ENCODE measurements around the gene RPA3. TPM values are rescaled to one million over a fixed set of nuclear protein-coding genes. Genes with fewer than 3 reads are reported as not detected.
A peak's percentile ranks its signal among the peaks of the same experiment; 100 is the strongest.

RPA3 gene
- total RNA-seq (2021), result 61.4 and 72.8 TPM in 2 replicates
- percentile 36 among the genes with signal in this experiment for Bru-seq, nascent RNA
- BruChase-seq, experiment 1, labeled RNA remaining after a 2-hour chase, result percentile 22 among the genes with signal in this experiment
- BruChase-seq, experiment 2, labeled RNA remaining after a 6-hour chase, result percentile 29 among the genes with signal in this experiment
- long read RNA-seq, partial matches to known transcripts, result 112 of 120 reads
- long read RNA-seq, other reads (novel, unspliced or antisense), result 5 of 120 reads

DNA sequence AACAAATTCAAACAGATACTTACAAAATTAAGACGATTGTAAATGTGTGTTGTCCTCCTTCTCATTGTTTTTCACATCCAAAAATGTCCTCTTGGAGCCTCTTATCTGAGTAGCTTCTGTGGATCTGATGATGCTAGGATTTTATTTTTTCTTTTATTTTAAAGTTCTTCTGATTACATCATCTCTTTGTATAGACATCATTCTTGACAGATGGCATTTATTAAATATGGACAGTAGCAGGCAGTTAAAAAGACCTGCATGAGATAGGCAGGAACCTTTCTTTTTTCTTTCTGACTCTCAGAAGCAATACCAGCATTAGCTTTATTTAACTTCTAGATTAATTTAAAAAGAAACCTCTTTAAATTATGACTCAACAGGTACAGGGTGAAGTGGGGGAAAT lies at the start of gene RPA3:
TSS of gene RPA3 (minus strand) at position 116 of the 400 bp plus-strand sequence. CDS start 78,189 bp downstream, outside the sequence.
- TF ChIP-seq, protein P1, sequence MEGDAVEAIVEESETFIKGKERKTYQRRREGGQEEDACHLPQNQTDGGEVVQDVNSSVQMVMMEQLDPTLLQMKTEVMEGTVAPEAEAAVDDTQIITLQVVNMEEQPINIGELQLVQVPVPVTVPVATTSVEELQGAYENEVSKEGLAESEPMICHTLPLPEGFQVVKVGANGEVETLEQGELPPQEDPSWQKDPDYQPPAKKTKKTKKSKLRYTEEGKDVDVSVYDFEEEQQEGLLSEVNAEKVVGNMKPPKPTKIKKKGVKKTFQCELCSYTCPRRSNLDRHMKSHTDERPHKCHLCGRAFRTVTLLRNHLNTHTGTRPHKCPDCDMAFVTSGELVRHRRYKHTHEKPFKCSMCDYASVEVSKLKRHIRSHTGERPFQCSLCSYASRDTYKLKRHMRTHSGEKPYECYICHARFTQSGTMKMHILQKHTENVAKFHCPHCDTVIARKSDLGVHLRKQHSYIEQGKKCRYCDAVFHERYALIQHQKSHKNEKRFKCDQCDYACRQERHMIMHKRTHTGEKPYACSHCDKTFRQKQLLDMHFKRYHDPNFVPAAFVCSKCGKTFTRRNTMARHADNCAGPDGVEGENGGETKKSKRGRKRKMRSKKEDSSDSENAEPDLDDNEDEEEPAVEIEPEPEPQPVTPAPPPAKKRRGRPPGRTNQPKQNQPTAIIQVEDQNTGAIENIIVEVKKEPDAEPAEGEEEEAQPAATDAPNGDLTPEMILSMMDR (conservative IDR thresholded peaks at IDR 0.05; ENCODE audit: low read depth, low read length), result no peak
- TF ChIP-seq EZH2 (IDR thresholded peaks at IDR 0.05; ENCODE audit: borderline replicate concordance, low read depth, low read length, poor library complexity, severe bottlenecking), result no peak
- no peak within 1 kb of the TSS for H3K4me3 ChIP-seq (ENCODE audit: low read depth, low read length, poor library complexity, severe bottlenecking)
- BruUV-seq (replicated peaks), result no TSS peak
- POLR2A ChIA-PET (ENCODE audit: low non-redundant PET), result no interaction called here
- no peaks in the 10 kb centered on the region for H3K9me3 ChIP-seq (ENCODE audit: low read depth, low read length, poor library complexity, severe bottlenecking)
- peak within 1 kb of the TSS; percentile 43 for H3K27ac ChIP-seq (ENCODE audit: low read depth, low read length, poor library complexity, severe bottlenecking)
- H3K4me1 ChIP-seq (ENCODE audit: insufficient read depth, low read length, poor library complexity, severe bottlenecking), result peaks cover 29% of the 10 kb centered on the region
- intact Hi-C loops (cut with micrococcal nuclease; ENCODE audit: unreplicated experiment), result no loop called here
- H3K27me3 ChIP-seq (replicated peaks; ENCODE audit: insufficient read depth, low read depth, low read length, poor library complexity), result no peaks in the 10 kb centered on the region
- no peaks in the 10 kb centered on the region for H3K36me3 ChIP-seq (ENCODE audit: insufficient read depth, low read length, poor library complexity, severe bottlenecking)
- DNase-seq (ENCODE audit: low spot score), result no peak
- CTCF ChIA-PET, result no interaction called here

DNA sequence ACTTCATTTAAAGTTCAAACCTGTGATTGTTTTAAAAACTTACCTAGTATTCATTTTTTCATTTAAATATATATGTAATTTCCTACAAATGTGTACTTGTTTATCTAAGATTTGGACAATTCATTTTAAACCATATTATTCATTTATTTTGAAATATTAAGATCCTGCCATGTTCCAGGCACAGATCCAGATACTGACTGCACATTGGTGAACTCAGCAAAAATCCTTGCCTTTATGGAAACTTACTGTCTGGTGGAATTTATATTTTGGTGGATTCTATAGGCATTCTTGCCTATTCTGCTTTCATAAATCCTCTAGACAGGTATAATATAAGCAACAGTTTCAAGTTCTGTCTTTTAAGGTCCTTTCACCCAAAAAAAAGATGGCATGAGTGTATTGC lies 48.3 kb upstream of the RPA3 start:
- no peaks in the 10 kb centered on the region for H3K36me3 ChIP-seq (ENCODE audit: insufficient read depth, low read length, poor library complexity, severe bottlenecking)
- no peaks in the 10 kb centered on the region for H3K4me1 ChIP-seq (ENCODE audit: insufficient read depth, low read length, poor library complexity, severe bottlenecking)
- ChIA-PET CTCF (no interaction called here), POLR2A (ENCODE audit: low non-redundant PET) (no interaction called here)
- BruUV-seq (replicated peaks), result no TSS peak
- no peak for TF ChIP-seq EZH2 (IDR thresholded peaks at IDR 0.05; ENCODE audit: borderline replicate concordance, low read depth, low read length, poor library complexity, severe bottlenecking)
- TF ChIP-seq, protein P1 (conservative IDR thresholded peaks at IDR 0.05; ENCODE audit: low read depth, low read length), result no peak
- no peak for DNase-seq (ENCODE audit: low spot score)
- no peak overlapping the region for H3K27ac ChIP-seq (ENCODE audit: low read depth, low read length, poor library complexity, severe bottlenecking)
- no peaks in the 10 kb centered on the region for H3K9me3 ChIP-seq (ENCODE audit: low read depth, low read length, poor library complexity, severe bottlenecking)
- intact Hi-C loops (cut with micrococcal nuclease; ENCODE audit: unreplicated experiment), result loop anchor here (10.0 kb wide), 2 partner anchors 172 to 448 kb away; no protein-coding TSS in a partner anchor
- H3K4me3 ChIP-seq (ENCODE audit: low read depth, low read length, poor library complexity, severe bottlenecking), result no peak overlapping the region
- H3K27me3 ChIP-seq (replicated peaks; ENCODE audit: insufficient read depth, low read depth, low read length, poor library complexity), result no peaks in the 10 kb centered on the region

DNA sequence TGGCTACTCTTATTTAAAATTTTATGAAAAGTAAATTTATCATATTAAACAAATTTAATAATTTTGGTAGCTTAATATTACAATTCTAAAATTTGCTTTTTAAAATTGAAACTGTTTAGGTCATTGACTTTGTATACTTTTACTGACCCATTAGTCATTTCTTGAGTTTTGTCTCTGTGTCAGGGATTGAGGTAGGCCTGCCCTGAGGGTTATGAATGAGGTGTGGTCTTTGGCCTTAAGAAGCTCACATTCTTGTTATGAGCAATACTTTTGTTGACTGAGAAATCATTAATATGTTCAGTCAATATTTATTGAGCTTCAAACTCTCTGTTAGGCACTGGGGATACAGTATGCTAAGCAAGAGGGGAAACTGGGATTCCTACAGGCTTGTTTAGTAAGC lies 47.0 kb upstream of the RPA3 start:
- TF ChIP-seq EZH2 (IDR thresholded peaks at IDR 0.05; ENCODE audit: borderline replicate concordance, low read depth, low read length, poor library complexity, severe bottlenecking), result no peak
- TF ChIP-seq, protein P1 (conservative IDR thresholded peaks at IDR 0.05; ENCODE audit: low read depth, low read length), result no peak
- CTCF ChIA-PET, result no interaction called here
- DNase-seq (ENCODE audit: low spot score), result no peak
- H3K27me3 ChIP-seq (replicated peaks; ENCODE audit: insufficient read depth, low read depth, low read length, poor library complexity), result no peaks in the 10 kb centered on the region
- intact Hi-C loops (cut with micrococcal nuclease; ENCODE audit: unreplicated experiment), result loop anchor here (10.0 kb wide), 2 partner anchors 171 to 449 kb away; no protein-coding TSS in a partner anchor
- H3K27ac ChIP-seq (ENCODE audit: low read depth, low read length, poor library complexity, severe bottlenecking), result no peak overlapping the region
- H3K4me3 ChIP-seq (ENCODE audit: low read depth, low read length, poor library complexity, severe bottlenecking), result no peak overlapping the region
- BruUV-seq (replicated peaks), result no TSS peak
- H3K9me3 ChIP-seq (ENCODE audit: low read depth, low read length, poor library complexity, severe bottlenecking), result no peaks in the 10 kb centered on the region
- POLR2A ChIA-PET (ENCODE audit: low non-redundant PET), result no interaction called here
- no peaks in the 10 kb centered on the region for H3K36me3 ChIP-seq (ENCODE audit: insufficient read depth, low read length, poor library complexity, severe bottlenecking)
- H3K4me1 ChIP-seq (ENCODE audit: insufficient read depth, low read length, poor library complexity, severe bottlenecking), result no peaks in the 10 kb centered on the region
